Astrocyte (in vitro differentiated cells and primary cell): ENCODE measurements around the gene LOC101059915.

Experiments used
- DNase-seq: peaks from one replicate; pipeline ENCODE4 v3.0.0-alpha.2; 2010; ENCODE audit warnings: low read depth
- FAIRE-seq: peaks from 2 replicates; lab custom pipeline; 2011; peaks lifted over from hg19 to GRCh38; lab: Jason Lieb, UNC
- H2AFZ ChIP-seq: 2 replicates; pipeline ENCODE4 v1.6.0; 2012; ENCODE audit warnings: low read depth, low read length, inconsistent platforms
- H3K27ac ChIP-seq: 2 replicates; pipeline ENCODE4 v1.5.1; 2011; ENCODE audit warnings: low read depth, low read length, inconsistent platforms
- H3K27me3 ChIP-seq: 2 replicates; pipeline ENCODE4 v1.6.0; 2011; ENCODE audit warnings: low read length, inconsistent platforms; ENCODE audit not compliant: insufficient read depth
- H3K36me3 ChIP-seq: 2 replicates; pipeline ENCODE4 v1.5.1; 2011; ENCODE audit warnings: low read length, inconsistent platforms; ENCODE audit not compliant: insufficient read depth
- H3K4me1 ChIP-seq: 2 replicates; pipeline ENCODE4 v1.5.1; 2011; ENCODE audit warnings: low read length, inconsistent platforms; ENCODE audit not compliant: insufficient read depth
- H3K4me2 ChIP-seq: 2 replicates; pipeline ENCODE4 v1.6.0; 2012; ENCODE audit warnings: low read length, inconsistent platforms
- H3K4me3 ChIP-seq: 2 replicates; pipeline ENCODE4 v1.5.1; 2011; ENCODE audit warnings: low read depth, mild to moderate bottlenecking, low read length, inconsistent platforms; ENCODE audit not compliant: insufficient read depth
- H3K79me2 ChIP-seq: 2 replicates; pipeline ENCODE4 v1.6.0; 2012; ENCODE audit warnings: mild to moderate bottlenecking, low read length, inconsistent platforms; ENCODE audit not compliant: insufficient read depth
- H3K9ac ChIP-seq: 2 replicates; pipeline ENCODE4 v1.6.0; 2012; ENCODE audit warnings: mild to moderate bottlenecking, low read length, inconsistent platforms
- H3K9me3 ChIP-seq: 2 replicates; pipeline ENCODE4 v1.5.1; 2012; ENCODE audit warnings: low read depth, mild to moderate bottlenecking, low read length, inconsistent platforms; ENCODE audit not compliant: insufficient read depth
- H4K20me1 ChIP-seq: 2 replicates; pipeline ENCODE4 v1.6.0; 2012; ENCODE audit warnings: low read length, inconsistent platforms; ENCODE audit not compliant: insufficient read depth
- H3K27ac Mint-ChIP-seq: one replicate; pipeline ENCODE4 v1.8.0; 2021; ENCODE audit warnings: mild to moderate bottlenecking, mixed read lengths; ENCODE audit not compliant: unreplicated experiment
- H3K27me3 Mint-ChIP-seq: one replicate; pipeline ENCODE4 v1.8.0; 2021; ENCODE audit warnings: low read depth, mixed read lengths; ENCODE audit not compliant: unreplicated experiment
- H3K36me3 Mint-ChIP-seq: one replicate; pipeline ENCODE4 v1.8.0; 2021; ENCODE audit warnings: low read depth, mixed read lengths; ENCODE audit not compliant: unreplicated experiment
- H3K4me1 Mint-ChIP-seq: one replicate; pipeline ENCODE4 v1.8.0; 2021; ENCODE audit warnings: low read depth, mixed read lengths; ENCODE audit not compliant: unreplicated experiment
- H3K4me3 Mint-ChIP-seq: one replicate; pipeline ENCODE4 v1.8.0; 2021; ENCODE audit warnings: mild to moderate bottlenecking, moderate library complexity, mixed read lengths; ENCODE audit not compliant: unreplicated experiment
- H3K9me3 Mint-ChIP-seq: one replicate; pipeline ENCODE4 v1.8.0; 2021; ENCODE audit warnings: mild to moderate bottlenecking, mixed read lengths; ENCODE audit not compliant: unreplicated experiment
- CTCF ChIP-seq: IDR thresholded peaks from 2 replicates; pipeline ENCODE4 v1.5.1; 2011; ENCODE audit warnings: low read depth, mild to moderate bottlenecking, inconsistent platforms, low read length, moderate library complexity; ENCODE audit not compliant: insufficient read depth
- EZH2 ChIP-seq: IDR thresholded peaks from 2 replicates; pipeline ENCODE4 v1.6.1; 2012; ENCODE audit warnings: mild to moderate bottlenecking, low read length, inconsistent platforms; ENCODE audit not compliant: insufficient read depth

Gene LOC101059915

GRCh38 chrX:71621603-71622002, 45.7 kb upstream of the LOC101059915 start:
- Histone ChIP-seq H3K27me3 (no peaks in the 10 kb centered on the region), H3K36me3 (no peaks in the 10 kb centered on the region), H2AFZ (no peak overlapping the region), H4K20me1 (no peaks in the 10 kb centered on the region), H3K27ac (no peak overlapping the region), H3K9me3 (no peaks in the 10 kb centered on the region), H3K79me2 (no peaks in the 10 kb centered on the region), H3K4me3 (no peak overlapping the region), H3K4me2 (no peak overlapping the region), H3K9ac (no peak overlapping the region), H3K4me1 (no peaks in the 10 kb centered on the region)
- DNase-seq = no peak
- Mint-ChIP-seq H3K4me3 (no peak overlapping the region), H3K27me3 (no peaks in the 10 kb centered on the region), H3K27ac (no peak overlapping the region), H3K4me1 (no peaks in the 10 kb centered on the region), H3K9me3 (no peaks in the 10 kb centered on the region), H3K36me3 (peaks cover 5% of the 10 kb centered on the region)
- peak; percentile 29 for FAIRE-seq
- TF ChIP-seq EZH2 (no peak), CTCF (no peak)

GRCh38 chrX:71622032-71622575, 45.2 kb upstream of the LOC101059915 start:
- Histone ChIP-seq H3K27me3 (no peaks in the 10 kb centered on the region), H3K79me2 (no peaks in the 10 kb centered on the region), H4K20me1 (no peaks in the 10 kb centered on the region), H3K36me3 (no peaks in the 10 kb centered on the region), H3K27ac (no peak overlapping the region), H3K4me3 (no peak overlapping the region), H3K4me1 (no peaks in the 10 kb centered on the region), H3K9ac (no peak overlapping the region), H3K9me3 (no peaks in the 10 kb centered on the region), H3K4me2 (no peak overlapping the region), H2AFZ (no peak overlapping the region)
- DNase-seq (no peak), FAIRE-seq (no peak)
- H3K4me1 Mint-ChIP-seq = no peaks in the 10 kb centered on the region
- H3K27ac Mint-ChIP-seq = no peak overlapping the region
- no peaks in the 10 kb centered on the region for H3K27me3 Mint-ChIP-seq
- TF ChIP-seq CTCF = no peak
- no peak overlapping the region for H3K4me3 Mint-ChIP-seq
- H3K9me3 Mint-ChIP-seq = no peaks in the 10 kb centered on the region
- H3K36me3 Mint-ChIP-seq = peaks cover 5% of the 10 kb centered on the region

GRCh38 chrX:71622576-71623450, 44.5 kb upstream of the LOC101059915 start:
- no peak overlapping the region for H3K27ac Mint-ChIP-seq

More at GRCh38 chrX:71622576-71623450, 44.5 kb upstream of the LOC101059915 start:
- Histone ChIP-seq H3K27ac (no peak overlapping the region), H3K79me2 (no peaks in the 10 kb centered on the region), H2AFZ (no peak overlapping the region), H3K36me3 (no peaks in the 10 kb centered on the region), H3K9me3 (no peaks in the 10 kb centered on the region), H4K20me1 (no peaks in the 10 kb centered on the region), H3K4me1 (no peaks in the 10 kb centered on the region), H3K9ac (no peak overlapping the region), H3K4me2 (no peak overlapping the region), H3K4me3 (no peak overlapping the region), H3K27me3 (no peaks in the 10 kb centered on the region)
- Mint-ChIP-seq H3K4me1 (peaks cover 1% of the 10 kb centered on the region), H3K27me3 (no peaks in the 10 kb centered on the region), H3K36me3 (peaks cover 7% of the 10 kb centered on the region), H3K4me3 (no peak overlapping the region), H3K9me3 (no peaks in the 10 kb centered on the region)
- peak; percentile 58 for DNase-seq
- no peak for TF ChIP-seq EZH2
- no peak for TF ChIP-seq CTCF
- no peak for FAIRE-seq
